Smooth muscle cell (in vitro differentiated cells): ENCODE results near the gene CHML. TPM values are rescaled to one million over a fixed set of nuclear protein-coding genes. Genes with fewer than 3 reads are reported as not detected.

Source experiments
- DNase-seq: peaks from one replicate; lab custom pipeline; 2025; ENCODE audit not compliant: unreplicated experiment; lab: John Stamatoyannopoulos, UW
- H2AFZ ChIP-seq: fragments of 200-600 bp; sonication (generic); 2 replicates; pipeline ENCODE4 v1.6.0; 2016; ENCODE audit warnings: antibody characterized with exemption, low read depth, mild to moderate bottlenecking
- H3F3A ChIP-seq: fragments of 200-600 bp; sonication (generic); 2 replicates; pipeline ENCODE4 v1.6.0; 2017; ENCODE audit warnings: antibody characterized with exemption, low read depth
- H3K27ac ChIP-seq: fragments of 200-600 bp; sonication (generic); 2 replicates; pipeline ENCODE4 v1.5.1; 2016; ENCODE audit warnings: low read depth, mild to moderate bottlenecking
- H3K27me3 ChIP-seq: fragments of 200-600 bp; sonication (generic); 2 replicates; pipeline ENCODE4 v1.6.1; 2016; ENCODE audit warnings: low read depth, mild to moderate bottlenecking
- H3K36me3 ChIP-seq: fragments of 200-600 bp; sonication (generic); 2 replicates; pipeline ENCODE4 v1.5.1; 2016; ENCODE audit warnings: low read depth
- H3K4me1 ChIP-seq: fragments of 200-600 bp; sonication (generic); 2 replicates; pipeline ENCODE4 v1.5.1; 2016; ENCODE audit warnings: low read depth
- H3K4me2 ChIP-seq: fragments of 200-600 bp; sonication (generic); 2 replicates; pipeline ENCODE4 v1.6.0; 2016; ENCODE audit warnings: mild to moderate bottlenecking
- H3K4me3 ChIP-seq: fragments of 200-600 bp; sonication (generic); 2 replicates; pipeline ENCODE4 v1.5.1; 2016; ENCODE audit warnings: mild to moderate bottlenecking
- H3K79me2 ChIP-seq: fragments of 200-600 bp; sonication (generic); 2 replicates; pipeline ENCODE4 v1.6.0; 2016; ENCODE audit warnings: low read depth, mild to moderate bottlenecking
- H3K9ac ChIP-seq: fragments of 200-600 bp; sonication (generic); 2 replicates; pipeline ENCODE4 v1.6.0; 2016; ENCODE audit warnings: low read depth
- H3K9me3 ChIP-seq: fragments of 200-600 bp; sonication (generic); replicated peaks from 2 replicates; pipeline ENCODE4 v1.5.1; 2016; ENCODE audit warnings: low read depth
- H4K20me1 ChIP-seq: fragments of 200-600 bp; sonication (generic); 2 replicates; pipeline ENCODE4 v1.6.0; 2016; ENCODE audit warnings: low read depth
- WGBS: methylation state at CpG from one replicate; pipeline ENCODE4 v1.1.7; 2016; ENCODE audit warnings: low lambda C conversion rate; 5-methylcytosine and 5-hydroxymethylcytosine counted together
- polyA plus RNA-seq: library from polyadenylated mRNA; unstranded; fragments of >200 nt; fragmentation: Nextera tagmentation; extraction: Ambion mirVana; gene quantifications from 2 replicates; pipeline ENCODE4 v1.2.1, GENCODE V29; 2016
- total RNA-seq: library from RNA; depleted of rRNA; stranded (reverse); fragments of >200 nt; gene quantifications from 2 replicates; pipeline ENCODE4 v1.2.3, GENCODE V29; 2014
- TF ChIP-seq, protein P1 (sequence below): fragments of 200-600 bp; sonication (generic); IDR thresholded peaks from 2 replicates; pipeline ENCODE4 v1.5.1; 2017; ENCODE audit warnings: borderline replicate concordance, mild to moderate bottlenecking, antibody characterized with exemption; ENCODE audit not compliant: insufficient read depth, poor library complexity, severe bottlenecking

Gene CHML
- total and polyA plus RNA-seq, 2 experiments from 2014 or later, result 2.3 to 11.3 TPM

DNA sequence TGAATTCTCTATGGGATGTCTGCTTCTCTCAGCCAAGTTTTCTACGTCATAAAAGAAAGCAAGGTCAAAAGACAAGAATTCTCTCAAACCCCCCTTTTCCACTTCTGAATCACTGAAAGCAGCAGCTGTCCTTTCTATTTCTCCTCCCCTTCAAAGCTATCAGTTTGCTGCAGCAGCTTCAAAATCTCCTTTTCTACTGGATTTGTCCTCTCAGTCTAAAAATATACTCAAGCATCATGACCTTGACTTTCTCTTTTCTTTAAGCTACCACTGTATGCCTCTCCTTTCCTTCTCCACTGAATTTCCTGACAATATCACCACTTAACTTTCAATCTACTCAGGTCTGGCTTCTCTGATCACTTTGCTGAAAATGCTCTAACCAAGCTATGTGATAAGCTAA, 13.8 kb upstream of the CHML start:
- H3K9me3 ChIP-seq, result no peaks in the 10 kb centered on the region
- no peaks in the 10 kb centered on the region for H3K79me2 ChIP-seq
- WGBS, result 87% methylated on average over 1 of the region's 1 CpG
- TF ChIP-seq, protein P1, sequence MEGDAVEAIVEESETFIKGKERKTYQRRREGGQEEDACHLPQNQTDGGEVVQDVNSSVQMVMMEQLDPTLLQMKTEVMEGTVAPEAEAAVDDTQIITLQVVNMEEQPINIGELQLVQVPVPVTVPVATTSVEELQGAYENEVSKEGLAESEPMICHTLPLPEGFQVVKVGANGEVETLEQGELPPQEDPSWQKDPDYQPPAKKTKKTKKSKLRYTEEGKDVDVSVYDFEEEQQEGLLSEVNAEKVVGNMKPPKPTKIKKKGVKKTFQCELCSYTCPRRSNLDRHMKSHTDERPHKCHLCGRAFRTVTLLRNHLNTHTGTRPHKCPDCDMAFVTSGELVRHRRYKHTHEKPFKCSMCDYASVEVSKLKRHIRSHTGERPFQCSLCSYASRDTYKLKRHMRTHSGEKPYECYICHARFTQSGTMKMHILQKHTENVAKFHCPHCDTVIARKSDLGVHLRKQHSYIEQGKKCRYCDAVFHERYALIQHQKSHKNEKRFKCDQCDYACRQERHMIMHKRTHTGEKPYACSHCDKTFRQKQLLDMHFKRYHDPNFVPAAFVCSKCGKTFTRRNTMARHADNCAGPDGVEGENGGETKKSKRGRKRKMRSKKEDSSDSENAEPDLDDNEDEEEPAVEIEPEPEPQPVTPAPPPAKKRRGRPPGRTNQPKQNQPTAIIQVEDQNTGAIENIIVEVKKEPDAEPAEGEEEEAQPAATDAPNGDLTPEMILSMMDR, result no peak
- no peaks in the 10 kb centered on the region for H3K36me3 ChIP-seq
- H2AFZ ChIP-seq, result no peak overlapping the region
- no peaks in the 10 kb centered on the region for H4K20me1 ChIP-seq
- no peak overlapping the region for H3K4me3 ChIP-seq
- H3K4me1 ChIP-seq, result no peaks in the 10 kb centered on the region
- H3K4me2 ChIP-seq, result no peak overlapping the region
- H3K27me3 ChIP-seq, result no peaks in the 10 kb centered on the region
- H3F3A ChIP-seq, result no peaks in the 10 kb centered on the region
- no peak overlapping the region for H3K27ac ChIP-seq
- no peak for DNase-seq
- no peak overlapping the region for H3K9ac ChIP-seq

DNA sequence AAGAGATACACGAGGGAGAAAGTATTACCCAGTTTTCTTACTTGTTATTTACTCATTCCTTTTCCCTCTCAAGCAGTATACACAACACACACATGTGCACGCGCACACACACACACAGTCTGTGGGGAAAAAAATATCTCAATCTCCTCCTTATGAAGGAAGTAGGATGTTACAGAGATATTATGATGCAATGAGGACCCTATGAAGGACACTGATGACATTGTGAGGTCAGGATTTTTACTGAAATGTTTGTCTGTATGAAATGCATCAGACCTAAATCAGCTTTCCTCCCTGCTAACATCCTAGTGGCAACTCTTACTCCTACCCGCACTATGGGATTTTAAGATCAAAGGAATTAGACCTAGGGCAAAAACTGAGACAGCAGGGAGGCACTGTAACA, 11.8 kb upstream of the CHML start, which contains the start of gene WDR64:
Gene WDR64, plus strand, starts transcription at position 270 of the 400 bp plus-strand sequence. CDS start 204 bp downstream, outside the sequence.
- Histone ChIP-seq H3K79me2 (no peaks in the 10 kb centered on the region), H3K36me3 (no peaks in the 10 kb centered on the region), H3K27me3 (no peaks in the 10 kb centered on the region), H2AFZ (no peak within 1 kb of the TSS), H3K9me3 (no peaks in the 10 kb centered on the region), H3K4me3 (no peak within 1 kb of the TSS), H3K9ac (no peak within 1 kb of the TSS), H3K27ac (no peak within 1 kb of the TSS), H3K4me2 (no peak within 1 kb of the TSS), H3K4me1 (no peaks in the 10 kb centered on the region), H3F3A (no peaks in the 10 kb centered on the region), H4K20me1 (no peaks in the 10 kb centered on the region)
- TF ChIP-seq, protein P1, result no peak
- WGBS, result 95% methylated on average over 4 of the region's 4 CpGs
- no peak for DNase-seq

DNA sequence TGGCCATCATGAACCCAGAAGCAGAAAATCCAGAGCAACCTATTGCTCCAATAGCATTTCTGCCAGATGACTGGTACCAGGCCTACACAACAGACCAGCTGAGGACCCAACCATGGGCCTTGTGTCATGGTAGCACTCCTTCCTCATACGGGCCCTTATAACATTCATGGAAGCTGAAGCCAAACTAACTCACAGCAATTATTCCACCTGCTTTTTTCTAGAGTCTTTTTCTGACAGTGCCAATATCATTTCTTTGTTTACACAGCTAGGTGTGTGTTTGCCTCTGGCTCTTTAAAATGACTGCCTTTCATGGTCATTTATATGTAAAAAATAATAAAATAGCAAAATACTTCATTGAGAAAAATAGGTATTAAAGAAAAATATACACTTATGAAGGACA, 8.0 kb upstream of the CHML start:
- 95% methylated on average over 1 of the region's 1 CpG for WGBS
- no peaks in the 10 kb centered on the region for H3K27me3 ChIP-seq
- H4K20me1 ChIP-seq, result no peaks in the 10 kb centered on the region
- no peak overlapping the region for H3K4me2 ChIP-seq
- H3K27ac ChIP-seq, result no peak overlapping the region
- H3K79me2 ChIP-seq, result no peaks in the 10 kb centered on the region
- no peak overlapping the region for H3K4me3 ChIP-seq
- no peaks in the 10 kb centered on the region for H3K36me3 ChIP-seq
- no peak overlapping the region for H3K9ac ChIP-seq
- no peaks in the 10 kb centered on the region for H3K9me3 ChIP-seq
- DNase-seq, result no peak
- TF ChIP-seq, protein P1, result no peak
- H2AFZ ChIP-seq, result no peak overlapping the region
- H3K4me1 ChIP-seq, result no peaks in the 10 kb centered on the region
- no peaks in the 10 kb centered on the region for H3F3A ChIP-seq

DNA sequence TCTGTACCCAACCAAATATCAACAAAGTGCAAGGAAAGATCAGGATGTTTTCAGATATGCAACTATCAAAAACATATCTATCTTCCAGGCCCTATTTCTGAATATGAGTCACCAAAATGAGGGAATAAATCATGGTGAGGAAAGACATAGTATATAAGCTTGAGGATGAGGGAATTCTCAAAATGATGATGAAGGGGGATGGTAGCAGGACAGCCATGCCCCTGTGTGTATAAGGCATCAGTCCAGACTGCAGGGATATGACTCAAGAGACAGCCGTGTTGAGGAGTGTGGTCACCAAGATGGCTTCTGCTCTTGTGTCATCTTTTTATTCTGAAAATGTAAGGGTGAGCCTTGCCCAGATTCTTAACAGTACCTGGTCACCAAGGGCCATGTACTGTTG, 7.5 kb upstream of the CHML start:
- H3K9ac ChIP-seq, result no peak overlapping the region
- no peaks in the 10 kb centered on the region for H3K4me1 ChIP-seq
- no peaks in the 10 kb centered on the region for H3K27me3 ChIP-seq
- no peaks in the 10 kb centered on the region for H4K20me1 ChIP-seq
- H3F3A ChIP-seq, result no peaks in the 10 kb centered on the region
- WGBS, result 78% methylated on average over 1 of the region's 1 CpG
- TF ChIP-seq, protein P1, result no peak
- no peaks in the 10 kb centered on the region for H3K9me3 ChIP-seq
- no peaks in the 10 kb centered on the region for H3K36me3 ChIP-seq
- no peak overlapping the region for H3K4me3 ChIP-seq
- no peak for DNase-seq
- no peak overlapping the region for H2AFZ ChIP-seq
- no peak overlapping the region for H3K27ac ChIP-seq
- no peaks in the 10 kb centered on the region for H3K79me2 ChIP-seq
- H3K4me2 ChIP-seq, result no peak overlapping the region
